ENCODE results near the gene KNDC1. TPM values are rescaled to one million over a fixed set of nuclear protein-coding genes. Genes with fewer than 3 reads are reported as not detected.

Gene KNDC1
- total and polyA plus RNA-seq, 3 donors from 2014 or later, result 4.2 to 19.8 (median 13.3) TPM

GRCh38 chr10:133154996-133155778 is 4.8 kb upstream of the KNDC1 start:
- Histone ChIP-seq H3K4me1 (peaks cover 4% of the 10 kb centered on the region), H3K4me3 (no peak overlapping the region), H3K27ac (no peak overlapping the region), H3K36me3 (ENCODE audit: low read depth, missing control alignments) (no peaks in the 10 kb centered on the region), H3K9me3 (no peaks in the 10 kb centered on the region), H3K27me3 (no peaks in the 10 kb centered on the region)
- DNase-seq, result no peak
- TF ChIP-seq, protein P1, sequence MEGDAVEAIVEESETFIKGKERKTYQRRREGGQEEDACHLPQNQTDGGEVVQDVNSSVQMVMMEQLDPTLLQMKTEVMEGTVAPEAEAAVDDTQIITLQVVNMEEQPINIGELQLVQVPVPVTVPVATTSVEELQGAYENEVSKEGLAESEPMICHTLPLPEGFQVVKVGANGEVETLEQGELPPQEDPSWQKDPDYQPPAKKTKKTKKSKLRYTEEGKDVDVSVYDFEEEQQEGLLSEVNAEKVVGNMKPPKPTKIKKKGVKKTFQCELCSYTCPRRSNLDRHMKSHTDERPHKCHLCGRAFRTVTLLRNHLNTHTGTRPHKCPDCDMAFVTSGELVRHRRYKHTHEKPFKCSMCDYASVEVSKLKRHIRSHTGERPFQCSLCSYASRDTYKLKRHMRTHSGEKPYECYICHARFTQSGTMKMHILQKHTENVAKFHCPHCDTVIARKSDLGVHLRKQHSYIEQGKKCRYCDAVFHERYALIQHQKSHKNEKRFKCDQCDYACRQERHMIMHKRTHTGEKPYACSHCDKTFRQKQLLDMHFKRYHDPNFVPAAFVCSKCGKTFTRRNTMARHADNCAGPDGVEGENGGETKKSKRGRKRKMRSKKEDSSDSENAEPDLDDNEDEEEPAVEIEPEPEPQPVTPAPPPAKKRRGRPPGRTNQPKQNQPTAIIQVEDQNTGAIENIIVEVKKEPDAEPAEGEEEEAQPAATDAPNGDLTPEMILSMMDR (IDR thresholded peaks at IDR 0.05), result no peak
- intact Hi-C loops (cut with DNase I; ENCODE audit: low total_unique reads), result no loop called here
- WGBS, 2 donors, result 90 to 93% methylated on average over 30 of the region's 30 CpGs

- Histone ChIP-seq H3K27ac (no peak overlapping the region), H3K36me3 (ENCODE audit: low read depth, missing control alignments) (no peaks in the 10 kb centered on the region), H3K27me3 (no peaks in the 10 kb centered on the region), H3K4me1 (peaks cover 17% of the 10 kb centered on the region), H3K9me3 (no peaks in the 10 kb centered on the region), H3K4me3 (no peak overlapping the region)
- WGBS, 2 donors, result 84 to 87% methylated on average over 24 of the region's 24 CpGs
- DNase-seq, result no peak
- no peak for TF ChIP-seq POLR2A (IDR thresholded peaks at IDR 0.05)
- TF ChIP-seq, protein P1 (IDR thresholded peaks at IDR 0.05), result no peak
- intact Hi-C loops (cut with DNase I; ENCODE audit: low total_unique reads), result no loop called here
Observed at GRCh38 chr10:133156674-133157579, 3.1 kb upstream of the KNDC1 start.

DNA sequence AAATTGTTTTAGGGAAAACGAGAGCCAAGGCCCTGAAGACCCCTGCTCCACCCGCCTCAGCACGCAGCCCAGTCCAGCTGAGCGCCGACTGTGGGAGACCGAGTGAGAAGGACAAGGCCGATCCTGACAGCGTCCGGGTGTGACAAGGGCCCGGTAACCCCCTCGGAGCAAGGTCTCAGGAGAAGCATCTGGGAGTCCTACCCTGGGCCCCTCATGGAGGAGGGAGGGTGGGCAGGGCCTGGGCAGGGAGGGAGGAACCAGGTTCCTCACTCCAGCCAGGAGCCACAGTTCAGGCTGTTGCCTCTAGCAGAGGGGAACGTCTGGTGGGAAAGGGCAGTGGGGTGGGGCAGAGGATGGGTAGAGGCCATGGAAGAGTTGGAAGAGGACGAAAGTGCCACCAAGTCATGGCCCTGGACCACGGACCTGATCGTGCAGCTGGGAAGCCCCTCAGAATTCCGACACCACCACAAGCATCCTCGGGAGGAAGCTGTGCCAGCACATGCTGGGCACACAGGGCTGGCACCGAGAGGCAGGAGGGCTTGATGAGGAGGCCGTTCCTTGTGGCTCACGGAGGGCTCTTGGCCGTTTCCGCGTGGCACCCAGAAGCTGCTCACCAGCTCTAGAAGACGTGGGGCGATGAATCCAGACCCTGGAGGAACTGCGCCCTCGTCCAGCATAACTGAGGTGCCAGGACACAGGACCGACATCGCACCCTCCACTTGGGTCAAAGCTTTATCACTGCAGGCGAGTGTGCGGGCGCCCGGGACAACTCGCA is 2.2 kb upstream of the KNDC1 start:
- H3K36me3 ChIP-seq (ENCODE audit: low read depth, missing control alignments), result no peaks in the 10 kb centered on the region
- H3K9me3 ChIP-seq, result no peaks in the 10 kb centered on the region
- WGBS, 2 donors, result 74 to 80% methylated on average over 33 to 34 of the region's 34 CpGs
- intact Hi-C loops (cut with DNase I; ENCODE audit: low total_unique reads), result no loop called here
- DNase-seq, result no peak
- H3K4me1 ChIP-seq, result peaks cover 18% of the 10 kb centered on the region
- no peak overlapping the region for H3K4me3 ChIP-seq
- H3K27ac ChIP-seq, result no peak overlapping the region
- no peaks in the 10 kb centered on the region for H3K27me3 ChIP-seq
- no peak for TF ChIP-seq POLR2A (IDR thresholded peaks at IDR 0.05)
- TF ChIP-seq, protein P1 (IDR thresholded peaks at IDR 0.05), result no peak

GRCh38 chr10:133158437-133158755 is 1.6 kb upstream of the KNDC1 start:
- no peak for DNase-seq
- Histone ChIP-seq H3K4me1 (peaks cover 18% of the 10 kb centered on the region), H3K36me3 (ENCODE audit: low read depth, missing control alignments) (no peaks in the 10 kb centered on the region), H3K4me3 (no peak overlapping the region), H3K27ac (no peak overlapping the region), H3K9me3 (no peaks in the 10 kb centered on the region), H3K27me3 (no peaks in the 10 kb centered on the region)
- TF ChIP-seq POLR2A (IDR thresholded peaks at IDR 0.05), result no peak
- TF ChIP-seq, protein P1 (IDR thresholded peaks at IDR 0.05), result no peak
- WGBS, 2 donors, result 69 to 70% methylated on average over 6 to 12 of the region's 12 CpGs
- intact Hi-C loops (cut with DNase I; ENCODE audit: low total_unique reads), result no loop called here
